Measurements from ENCODE around the gene ADARB1.

Gene ADARB1

DNA sequence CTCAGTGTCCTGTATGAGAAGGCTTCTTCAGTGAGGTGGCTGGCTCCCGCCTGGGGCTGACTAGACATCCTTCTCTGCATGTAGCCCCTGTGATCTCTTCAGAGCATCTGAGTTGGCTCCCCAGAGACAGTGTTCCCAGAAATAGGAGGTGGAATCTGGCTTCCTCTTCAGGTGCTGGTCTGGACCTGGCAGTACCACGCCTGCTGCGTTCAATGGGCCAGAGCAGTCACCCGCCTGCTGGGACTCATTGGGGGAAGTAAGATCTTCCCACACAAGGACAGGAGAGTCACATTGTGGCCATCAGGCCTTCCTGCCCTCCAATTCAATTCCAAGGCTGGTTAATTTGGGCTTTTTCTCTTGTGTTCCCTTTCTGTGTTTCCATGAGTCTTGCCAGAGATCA lies 51.0 kb downstream of the ADARB1 start:
- DNase-seq (ENCODE audit: insufficient read length, low spot score) (no peak), FAIRE-seq (no peak)
- TF ChIP-seq, protein P1, sequence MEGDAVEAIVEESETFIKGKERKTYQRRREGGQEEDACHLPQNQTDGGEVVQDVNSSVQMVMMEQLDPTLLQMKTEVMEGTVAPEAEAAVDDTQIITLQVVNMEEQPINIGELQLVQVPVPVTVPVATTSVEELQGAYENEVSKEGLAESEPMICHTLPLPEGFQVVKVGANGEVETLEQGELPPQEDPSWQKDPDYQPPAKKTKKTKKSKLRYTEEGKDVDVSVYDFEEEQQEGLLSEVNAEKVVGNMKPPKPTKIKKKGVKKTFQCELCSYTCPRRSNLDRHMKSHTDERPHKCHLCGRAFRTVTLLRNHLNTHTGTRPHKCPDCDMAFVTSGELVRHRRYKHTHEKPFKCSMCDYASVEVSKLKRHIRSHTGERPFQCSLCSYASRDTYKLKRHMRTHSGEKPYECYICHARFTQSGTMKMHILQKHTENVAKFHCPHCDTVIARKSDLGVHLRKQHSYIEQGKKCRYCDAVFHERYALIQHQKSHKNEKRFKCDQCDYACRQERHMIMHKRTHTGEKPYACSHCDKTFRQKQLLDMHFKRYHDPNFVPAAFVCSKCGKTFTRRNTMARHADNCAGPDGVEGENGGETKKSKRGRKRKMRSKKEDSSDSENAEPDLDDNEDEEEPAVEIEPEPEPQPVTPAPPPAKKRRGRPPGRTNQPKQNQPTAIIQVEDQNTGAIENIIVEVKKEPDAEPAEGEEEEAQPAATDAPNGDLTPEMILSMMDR (IDR thresholded peaks at IDR 0.05; ENCODE audit: insufficient read depth, missing control alignments), result no peak

DNA sequence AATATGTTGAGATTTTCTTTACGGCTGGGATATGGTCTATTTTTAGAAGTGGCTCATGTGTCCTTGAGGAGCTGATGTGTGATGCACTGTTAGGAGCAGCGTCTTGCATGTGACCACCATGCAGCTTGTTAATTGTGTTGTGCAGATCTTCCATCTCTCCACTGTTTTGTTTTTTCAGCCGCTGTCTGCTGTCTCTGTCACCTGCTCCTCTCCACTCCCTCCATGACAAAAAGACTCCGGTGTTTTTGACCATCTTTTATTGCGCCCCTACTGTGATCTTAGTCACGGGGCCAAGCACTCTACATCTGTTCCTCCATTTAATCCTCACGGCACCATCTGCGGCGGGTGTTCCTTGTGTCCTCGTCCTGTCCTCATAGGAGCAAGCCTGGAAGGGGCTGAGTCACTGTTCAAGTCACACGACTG lies 51.8 kb downstream of the ADARB1 start:
- FAIRE-seq (peak; percentile 11), DNase-seq (ENCODE audit: insufficient read length, low spot score) (no peak)

DNA sequence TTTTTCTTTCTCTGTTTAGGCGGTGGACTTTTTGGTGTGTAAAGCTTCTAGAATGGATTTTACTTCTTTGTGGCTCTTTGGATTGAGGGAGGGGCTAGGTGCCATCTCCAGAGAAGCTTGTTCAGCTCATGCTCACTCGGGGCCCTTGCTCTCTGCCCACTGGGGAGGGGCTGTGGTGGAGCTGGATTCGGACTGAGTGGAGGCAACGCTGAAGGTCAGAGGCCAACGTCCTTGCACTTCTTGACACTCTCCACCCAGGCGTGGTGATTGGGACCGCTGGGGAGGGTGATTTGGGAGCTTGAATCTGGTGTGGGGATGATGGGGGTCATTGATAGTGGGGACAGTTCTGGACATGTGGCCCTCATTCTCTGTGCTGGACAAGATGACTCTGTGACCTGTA lies 52.6 kb downstream of the ADARB1 start:
- DNase-seq (ENCODE audit: insufficient read length, low spot score) (no peak), FAIRE-seq (no peak)
- TF ChIP-seq, protein P1 (IDR thresholded peaks at IDR 0.05; ENCODE audit: insufficient read depth, missing control alignments), result no peak

More for the DNA sequence above, 51.8 kb downstream of the ADARB1 start:
- TF ChIP-seq, protein P1 (IDR thresholded peaks at IDR 0.05; ENCODE audit: insufficient read depth, missing control alignments), result no peak

DNA sequence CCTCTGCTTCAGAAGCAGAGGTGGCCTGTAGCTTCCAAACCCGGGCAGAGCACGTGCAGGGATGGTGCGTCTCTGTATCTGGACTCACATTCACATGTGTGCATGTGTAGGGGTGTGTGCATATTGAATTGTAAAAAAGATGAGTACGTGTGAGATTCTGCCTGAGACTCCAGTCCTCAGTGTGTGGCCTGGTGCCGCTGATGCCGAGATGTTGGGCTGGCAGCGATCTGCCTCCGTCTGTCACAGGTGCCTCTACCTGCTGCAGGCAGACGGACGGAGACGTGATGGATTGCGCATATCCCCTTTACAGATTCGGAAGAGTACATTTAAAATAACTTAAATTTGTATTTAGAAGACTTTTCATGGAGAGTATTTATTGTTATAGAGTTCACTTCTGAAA lies 53.6 kb downstream of the ADARB1 start:
- FAIRE-seq, result no peak
- no peak for DNase-seq (ENCODE audit: insufficient read length, low spot score)

DNA sequence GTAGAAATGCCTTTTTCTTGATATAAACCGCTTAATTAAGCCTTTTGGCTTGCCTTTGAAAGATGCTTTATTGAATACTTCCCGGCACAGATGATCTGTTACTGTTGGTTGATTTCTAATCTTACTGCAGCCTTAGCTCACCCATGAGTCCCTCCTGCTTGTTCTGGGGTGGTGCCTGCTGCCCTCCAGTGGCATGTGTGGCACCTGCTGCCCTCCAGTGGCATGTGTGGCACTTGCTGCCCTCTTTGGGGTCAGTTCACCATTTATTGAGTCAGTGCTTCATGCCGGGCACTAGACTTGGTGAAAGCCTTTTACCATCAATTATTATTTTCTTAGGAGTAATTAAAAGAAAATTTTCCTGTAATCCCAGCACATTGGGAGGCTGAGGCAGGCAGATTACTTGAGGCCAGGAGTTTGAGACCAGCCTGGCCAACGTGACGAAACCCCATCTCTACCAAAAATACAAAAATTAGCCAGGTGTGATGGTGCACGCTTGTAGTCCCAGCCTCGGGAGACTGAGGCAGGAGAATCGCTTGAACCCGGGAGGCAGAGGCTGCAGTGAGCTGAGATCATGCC lies 54.3 kb downstream of the ADARB1 start:
- FAIRE-seq, result no peak
- TF ChIP-seq, protein P1 (IDR thresholded peaks at IDR 0.05; ENCODE audit: insufficient read depth, missing control alignments), result peak; percentile 99

More for the DNA sequence above, 53.6 kb downstream of the ADARB1 start:
- TF ChIP-seq, protein P1 (IDR thresholded peaks at IDR 0.05; ENCODE audit: insufficient read depth, missing control alignments), result no peak

DNA sequence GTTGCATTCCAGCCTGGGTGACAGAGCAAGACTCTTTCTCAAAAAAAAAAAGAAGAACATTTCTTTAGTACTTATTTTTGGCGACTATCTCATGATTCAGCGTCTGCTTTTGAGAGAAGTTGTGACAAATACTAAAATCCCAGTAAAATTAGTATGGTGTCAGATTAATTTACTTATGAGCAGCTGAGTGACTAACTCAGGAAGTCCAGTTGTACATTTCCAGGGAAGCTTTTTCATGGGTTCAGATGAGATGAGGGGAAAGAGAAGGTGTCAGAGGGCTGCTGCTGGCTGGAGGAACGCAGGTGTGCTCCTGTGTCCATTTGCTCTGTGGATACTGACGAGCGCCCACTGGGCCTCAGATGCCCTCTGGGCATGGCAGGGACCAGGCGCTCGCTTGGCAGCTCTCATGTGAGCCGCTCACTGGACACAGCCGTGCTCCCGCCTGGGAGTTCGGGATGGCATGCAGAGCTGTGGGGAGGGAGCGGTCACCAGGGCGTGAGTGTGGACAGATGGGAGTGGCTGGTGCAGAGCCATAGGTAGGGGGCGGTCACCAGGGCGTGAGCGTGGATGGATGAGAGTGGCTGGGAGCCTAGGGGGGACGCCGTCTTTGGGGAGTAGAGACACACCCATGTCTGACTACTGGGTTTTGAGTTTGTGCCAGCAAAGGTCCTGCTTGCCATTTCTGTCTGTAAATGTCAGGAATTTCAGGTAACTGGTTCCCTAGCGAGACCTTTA lies 55.0 kb downstream of the ADARB1 start:
- TF ChIP-seq, protein P1 (IDR thresholded peaks at IDR 0.05; ENCODE audit: insufficient read depth, missing control alignments), result no peak
- DNase-seq (ENCODE audit: insufficient read length, low spot score) (no peak), FAIRE-seq (no peak)

More for the DNA sequence above, 54.3 kb downstream of the ADARB1 start:
- DNase-seq (ENCODE audit: insufficient read length, low spot score), result peak; percentile 62

DNA sequence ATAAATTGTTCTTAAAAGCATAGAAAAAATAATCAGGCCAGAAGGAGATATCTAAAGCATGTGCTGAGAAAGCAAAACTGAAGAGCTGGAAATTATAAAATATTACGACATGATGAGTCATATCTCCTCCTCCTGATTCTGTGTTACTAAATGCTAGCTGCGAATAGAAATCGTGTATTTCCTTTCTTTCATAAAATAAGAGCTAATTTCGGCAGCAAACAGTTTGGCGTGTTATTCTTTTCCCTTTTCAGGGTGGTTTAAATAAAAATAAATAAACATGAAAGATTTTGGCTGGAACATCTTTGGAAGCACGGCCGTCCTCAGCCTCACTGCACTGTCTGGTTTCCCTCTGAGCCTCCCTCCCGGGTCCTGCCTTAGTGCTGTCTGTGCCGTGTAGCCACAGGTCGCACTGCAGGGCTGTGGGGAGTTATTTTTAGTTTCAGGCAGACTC lies 56.0 kb downstream of the ADARB1 start:
- TF ChIP-seq, protein P1 (IDR thresholded peaks at IDR 0.05; ENCODE audit: insufficient read depth, missing control alignments), result no peak
- DNase-seq (ENCODE audit: insufficient read length, low spot score) (no peak), FAIRE-seq (no peak)
